Measurements from ENCODE around the gene SYT6. TPM values are rescaled to one million over a fixed set of nuclear protein-coding genes. Genes with fewer than 3 reads are reported as not detected.

SYT6 gene
- total RNA-seq, 2 experiments from 2014 or later = not detected

DNA sequence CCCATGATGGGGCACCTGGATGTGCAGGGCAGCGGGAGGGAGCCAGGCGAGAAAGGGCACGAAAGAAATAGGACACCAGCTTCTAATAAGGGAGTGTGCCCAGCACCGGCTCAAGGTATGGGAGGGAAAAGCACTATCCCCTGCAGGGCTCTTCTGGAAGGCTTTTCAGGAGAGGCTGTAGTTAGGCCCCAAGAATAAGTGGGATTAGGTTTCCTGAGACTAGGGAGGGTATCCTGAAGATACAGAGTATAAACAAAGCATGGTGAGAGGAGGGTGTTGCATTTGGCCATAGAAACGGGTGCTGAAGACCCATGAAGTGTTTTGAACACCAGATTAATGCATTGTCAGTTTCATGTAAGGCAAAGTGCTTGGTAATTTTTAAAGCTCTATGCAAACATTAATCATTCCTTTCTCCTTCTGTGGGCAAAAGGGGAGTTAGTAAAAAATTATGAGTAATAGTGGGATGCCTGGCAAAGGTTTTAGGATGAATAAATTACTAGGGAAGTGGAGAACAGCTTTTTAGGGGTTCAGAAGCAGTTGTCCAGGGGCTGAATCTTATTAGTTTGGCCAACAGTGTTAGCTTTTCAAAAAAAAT lies 74.0 kb downstream of the SYT6 start:
- Histone ChIP-seq H3K9me3 (ENCODE audit: low read length) (no peaks in the 10 kb centered on the region), H2AFZ (ENCODE audit: low read length) (no peak overlapping the region), H3K79me2 (ENCODE audit: insufficient read depth, low read depth, low read length) (no peaks in the 10 kb centered on the region), H3K4me1 (ENCODE audit: insufficient read depth, low read length, poor library complexity, severe bottlenecking) (no peaks in the 10 kb centered on the region), H3K4me2 (ENCODE audit: low read length) (no peak overlapping the region), H3K27ac (ENCODE audit: low read depth, low read length, poor library complexity, severe bottlenecking) (no peak overlapping the region), H3K4me3 (ENCODE audit: low read depth, low read length, poor library complexity, severe bottlenecking) (no peak overlapping the region), H3K36me3 (ENCODE audit: insufficient read depth, low read length) (no peaks in the 10 kb centered on the region), H3K9me2 (ENCODE audit: insufficient read depth, low read length) (no peaks in the 10 kb centered on the region), H4K20me1 (ENCODE audit: insufficient read depth, low read length) (no peaks in the 10 kb centered on the region)
- TF ChIP-seq EZH2phosphoT487 (IDR thresholded peaks at IDR 0.05; ENCODE audit: borderline replicate concordance, low read depth, low read length) = no peak
- BruUV-seq (replicated peaks) = no TSS peak
- DNase-seq (ENCODE audit: low spot score) = no peak
- intact Hi-C loops (cut with micrococcal nuclease; ENCODE audit: unreplicated experiment) = no loop called here
- ChIA-PET POLR2A (interaction anchor here (0.6 to 0.8 kb wide), 3 partner anchors 9 to 785 kb away, joined by 3 to 4 read pairs (median 3); no protein-coding TSS in a partner anchor), CTCF (ENCODE audit: unreplicated experiment) (no interaction called here)

DNA sequence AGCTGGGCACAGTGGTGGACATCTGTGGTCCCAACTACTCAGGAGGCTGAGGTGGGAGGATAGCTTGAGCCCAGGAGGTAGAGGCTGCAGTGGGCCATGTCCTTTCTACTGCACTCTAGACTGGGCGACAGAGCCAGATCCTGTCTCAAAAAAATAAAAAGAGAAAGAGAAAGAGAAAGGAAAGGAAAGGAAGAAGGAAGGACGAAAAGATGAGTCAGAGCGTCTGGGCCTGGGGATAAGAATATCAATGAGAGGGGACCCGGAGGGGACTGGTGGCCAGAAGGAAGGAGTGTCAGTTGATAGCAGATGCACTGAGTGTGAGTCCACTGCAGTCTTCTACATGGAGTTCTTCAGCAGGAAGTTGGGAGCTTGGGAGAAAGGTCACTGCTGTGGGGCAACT lies 75.6 kb downstream of the SYT6 start:
- intact Hi-C loops (cut with micrococcal nuclease; ENCODE audit: unreplicated experiment) = no loop called here
- Histone ChIP-seq H3K9me3 (ENCODE audit: low read length) (no peaks in the 10 kb centered on the region), H3K4me2 (ENCODE audit: low read length) (no peak overlapping the region), H3K36me3 (ENCODE audit: insufficient read depth, low read length) (no peaks in the 10 kb centered on the region), H4K20me1 (ENCODE audit: insufficient read depth, low read length) (no peaks in the 10 kb centered on the region), H2AFZ (ENCODE audit: low read length) (no peak overlapping the region), H3K27ac (ENCODE audit: low read depth, low read length, poor library complexity, severe bottlenecking) (no peak overlapping the region), H3K4me1 (ENCODE audit: insufficient read depth, low read length, poor library complexity, severe bottlenecking) (no peaks in the 10 kb centered on the region), H3K4me3 (ENCODE audit: low read depth, low read length, poor library complexity, severe bottlenecking) (no peak overlapping the region), H3K79me2 (ENCODE audit: insufficient read depth, low read depth, low read length) (no peaks in the 10 kb centered on the region), H3K9me2 (ENCODE audit: insufficient read depth, low read length) (no peaks in the 10 kb centered on the region)
- CTCF ChIA-PET (ENCODE audit: unreplicated experiment) = no interaction called here
- DNase-seq (ENCODE audit: low spot score) = no peak
- TF ChIP-seq, protein P1, sequence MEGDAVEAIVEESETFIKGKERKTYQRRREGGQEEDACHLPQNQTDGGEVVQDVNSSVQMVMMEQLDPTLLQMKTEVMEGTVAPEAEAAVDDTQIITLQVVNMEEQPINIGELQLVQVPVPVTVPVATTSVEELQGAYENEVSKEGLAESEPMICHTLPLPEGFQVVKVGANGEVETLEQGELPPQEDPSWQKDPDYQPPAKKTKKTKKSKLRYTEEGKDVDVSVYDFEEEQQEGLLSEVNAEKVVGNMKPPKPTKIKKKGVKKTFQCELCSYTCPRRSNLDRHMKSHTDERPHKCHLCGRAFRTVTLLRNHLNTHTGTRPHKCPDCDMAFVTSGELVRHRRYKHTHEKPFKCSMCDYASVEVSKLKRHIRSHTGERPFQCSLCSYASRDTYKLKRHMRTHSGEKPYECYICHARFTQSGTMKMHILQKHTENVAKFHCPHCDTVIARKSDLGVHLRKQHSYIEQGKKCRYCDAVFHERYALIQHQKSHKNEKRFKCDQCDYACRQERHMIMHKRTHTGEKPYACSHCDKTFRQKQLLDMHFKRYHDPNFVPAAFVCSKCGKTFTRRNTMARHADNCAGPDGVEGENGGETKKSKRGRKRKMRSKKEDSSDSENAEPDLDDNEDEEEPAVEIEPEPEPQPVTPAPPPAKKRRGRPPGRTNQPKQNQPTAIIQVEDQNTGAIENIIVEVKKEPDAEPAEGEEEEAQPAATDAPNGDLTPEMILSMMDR (conservative IDR thresholded peaks at IDR 0.05; ENCODE audit: low read length) = no peak
- no peak for TF ChIP-seq EZH2phosphoT487 (IDR thresholded peaks at IDR 0.05; ENCODE audit: borderline replicate concordance, low read depth, low read length)
- no TSS peak for BruUV-seq (replicated peaks)
- POLR2A ChIA-PET = no interaction called here

DNA sequence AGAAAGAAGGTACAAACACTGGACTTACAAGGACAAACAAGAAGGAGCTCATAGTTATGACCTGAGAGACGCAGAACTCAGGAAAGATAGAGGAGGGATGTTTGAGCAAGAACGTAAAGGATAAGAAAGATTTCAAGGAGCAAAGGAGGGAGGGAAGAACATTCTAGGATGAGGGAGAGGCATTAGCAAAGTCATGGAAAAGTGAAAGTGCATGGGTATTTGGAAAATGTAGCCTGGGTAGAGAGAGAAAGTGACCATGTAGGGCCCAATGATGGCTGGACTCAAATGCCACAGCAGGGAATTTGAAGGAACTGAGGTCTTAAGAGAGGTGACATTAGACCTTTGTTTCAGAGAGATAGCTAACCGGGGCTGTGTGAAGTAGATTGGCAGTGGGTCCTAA lies 76.5 kb downstream of the SYT6 start:
- no peak overlapping the region for H3K4me3 ChIP-seq (ENCODE audit: low read depth, low read length, poor library complexity, severe bottlenecking)
- H3K36me3 ChIP-seq (ENCODE audit: insufficient read depth, low read length) = no peaks in the 10 kb centered on the region
- no peaks in the 10 kb centered on the region for H4K20me1 ChIP-seq (ENCODE audit: insufficient read depth, low read length)
- intact Hi-C loops (cut with micrococcal nuclease; ENCODE audit: unreplicated experiment) = no loop called here
- no peak overlapping the region for H2AFZ ChIP-seq (ENCODE audit: low read length)
- no peak overlapping the region for H3K27ac ChIP-seq (ENCODE audit: low read depth, low read length, poor library complexity, severe bottlenecking)
- no peak for DNase-seq (ENCODE audit: low spot score)
- ChIA-PET POLR2A (no interaction called here), CTCF (ENCODE audit: unreplicated experiment) (no interaction called here)
- no peaks in the 10 kb centered on the region for H3K79me2 ChIP-seq (ENCODE audit: insufficient read depth, low read depth, low read length)
- no peaks in the 10 kb centered on the region for H3K9me3 ChIP-seq (ENCODE audit: low read length)
- no peaks in the 10 kb centered on the region for H3K9me2 ChIP-seq (ENCODE audit: insufficient read depth, low read length)
- no peak overlapping the region for H3K4me2 ChIP-seq (ENCODE audit: low read length)
- H3K4me1 ChIP-seq (ENCODE audit: insufficient read depth, low read length, poor library complexity, severe bottlenecking) = no peaks in the 10 kb centered on the region
- TF ChIP-seq, protein P1 (conservative IDR thresholded peaks at IDR 0.05; ENCODE audit: low read length) = no peak
- no peak for TF ChIP-seq EZH2phosphoT487 (IDR thresholded peaks at IDR 0.05; ENCODE audit: borderline replicate concordance, low read depth, low read length)
- BruUV-seq (replicated peaks) = no TSS peak

Measured in OCI-LY7 (cell line).